Neural crest cell (in vitro differentiated cells): ENCODE data around the gene MYRFL. TPM values are rescaled to one million over a fixed set of nuclear protein-coding genes. Genes with fewer than 3 reads are reported as not detected.

Source experiments
- DNase-seq: peaks from one replicate; pipeline ENCODE4 v3.0.0; 2021; ENCODE audit warnings: low read depth, mixed read lengths, low spot score
- H3K27ac Mint-ChIP-seq: one replicate; pipeline ENCODE4 v1.8.0; 2021; ENCODE audit warnings: mild to moderate bottlenecking, mixed read lengths; ENCODE audit not compliant: unreplicated experiment
- H3K27me3 Mint-ChIP-seq: 2 replicates; pipeline ENCODE4 v1.8.0; 2021; ENCODE audit warnings: low read depth, mild to moderate bottlenecking, mixed read lengths
- H3K36me3 Mint-ChIP-seq: 2 replicates; pipeline ENCODE4 v1.8.0; 2021; ENCODE audit warnings: low read depth, mild to moderate bottlenecking, mixed read lengths
- H3K4me1 Mint-ChIP-seq: 2 replicates; pipeline ENCODE4 v1.8.0; 2021; ENCODE audit warnings: mixed read lengths
- H3K4me3 Mint-ChIP-seq: one replicate; pipeline ENCODE4 v1.8.0; 2021; ENCODE audit warnings: mild to moderate bottlenecking, mixed read lengths
- H3K9me3 Mint-ChIP-seq: 2 replicates; pipeline ENCODE4 v1.8.0; 2021; ENCODE audit warnings: mixed read lengths
- CTCF ChIP-seq: fragments of 200-600 bp; sonication (generic); conservative IDR thresholded peaks from 2 replicates; pipeline ENCODE4 v1.5.0; 2021; ENCODE audit warnings: antibody characterized with exemption, mild to moderate bottlenecking
- total RNA-seq: library from RNA; stranded (reverse); gene quantifications from 2 replicates; pipeline ENCODE4 v1.2.1, GENCODE V29; 2021

Gene MYRFL
- total RNA-seq, 1 donor from 2014 or later, result 0.42 TPM

DNA sequence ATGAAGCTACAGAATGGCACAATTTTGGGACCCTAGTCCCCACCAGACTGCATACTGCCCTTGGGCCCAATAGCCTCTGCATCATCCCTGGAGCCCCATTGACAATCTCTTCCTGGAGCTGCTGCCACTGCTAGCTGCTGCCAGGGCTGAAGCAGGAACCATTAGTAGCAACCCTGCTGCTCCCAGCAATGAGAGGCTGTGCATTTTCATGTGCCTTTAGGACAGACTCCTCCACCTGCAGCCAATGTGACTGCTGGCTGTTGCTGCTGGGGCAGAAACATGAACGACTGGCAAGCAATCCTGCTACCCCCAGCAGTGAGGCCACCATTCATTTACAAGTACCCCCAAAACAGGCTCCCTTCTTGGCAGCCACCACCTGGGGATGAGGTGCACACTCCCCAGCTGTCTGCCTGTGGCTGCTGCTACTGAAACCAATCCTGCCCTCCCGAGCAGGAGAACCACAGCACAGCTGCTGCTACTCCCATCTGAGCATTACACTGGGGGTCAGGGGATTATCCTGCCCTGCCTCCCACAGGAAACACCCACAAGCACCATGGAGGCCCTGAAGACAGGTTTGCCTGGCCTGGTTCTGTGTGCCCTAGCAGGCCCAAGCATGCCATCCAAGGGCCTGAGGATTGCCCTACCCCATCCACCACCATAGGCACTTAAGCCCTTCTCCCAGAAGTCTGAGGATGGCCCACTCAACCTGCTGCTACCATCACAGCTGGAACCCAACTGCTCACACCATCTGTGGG lies 181.0 kb downstream of the MYRFL start:
- DNase-seq, result no peak
- no peaks in the 10 kb centered on the region for H3K4me1 Mint-ChIP-seq
- H3K27me3 Mint-ChIP-seq, result no peaks in the 10 kb centered on the region
- H3K9me3 Mint-ChIP-seq, result peaks cover 11% of the 10 kb centered on the region
- H3K27ac Mint-ChIP-seq, result peak overlapping the region; percentile 57
- peaks cover 7% of the 10 kb centered on the region for H3K36me3 Mint-ChIP-seq
- TF ChIP-seq CTCF, result no peak
- no peak overlapping the region for H3K4me3 Mint-ChIP-seq

- H3K4me3 Mint-ChIP-seq, result no peak overlapping the region
- H3K9me3 Mint-ChIP-seq, result peaks cover 13% of the 10 kb centered on the region
- no peak for DNase-seq
- no peaks in the 10 kb centered on the region for H3K4me1 Mint-ChIP-seq
- TF ChIP-seq CTCF, result no peak
- peaks cover 7% of the 10 kb centered on the region for H3K36me3 Mint-ChIP-seq
- H3K27ac Mint-ChIP-seq, result no peak overlapping the region
- H3K27me3 Mint-ChIP-seq, result no peaks in the 10 kb centered on the region
Observed at GRCh38 chr12:70006619-70006973, 181.6 kb downstream of the MYRFL start.

DNA sequence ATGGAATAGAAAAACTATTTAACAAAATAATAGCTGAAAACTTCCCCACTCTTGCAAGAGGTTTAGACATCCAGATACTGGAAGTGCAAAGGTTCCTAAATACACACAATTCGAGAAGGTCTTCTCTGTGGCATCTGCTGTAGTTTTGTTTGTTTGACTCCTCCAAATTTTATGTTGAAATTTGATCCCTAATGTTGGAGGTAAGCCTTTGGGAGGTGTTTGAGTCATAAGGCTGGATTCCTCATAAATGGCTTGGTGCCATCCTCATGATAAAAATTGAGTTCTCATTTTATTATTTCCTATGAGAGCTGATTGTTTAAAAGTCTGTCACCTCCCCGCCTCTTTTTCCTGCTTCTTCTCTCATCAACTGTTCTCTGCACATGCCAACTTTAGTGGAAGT lies 182.7 kb downstream of the MYRFL start:
- Mint-ChIP-seq H3K27ac (no peak overlapping the region), H3K27me3 (no peaks in the 10 kb centered on the region), H3K4me3 (no peak overlapping the region), H3K9me3 (peaks cover 13% of the 10 kb centered on the region), H3K4me1 (peaks cover 2% of the 10 kb centered on the region), H3K36me3 (peaks cover 8% of the 10 kb centered on the region)
- DNase-seq, result no peak
- TF ChIP-seq CTCF, result no peak

Other genes with a start within 250 kb of the MYRFL start
- gene CCT2, start 239.8 kb upstream of the MYRFL start, total RNA-seq, result 388 and 392 TPM in 2 replicates
- gene LRRC10, start 214.3 kb upstream of the MYRFL start, total RNA-seq, result not detected in 2 replicates
- not detected in 2 replicates for gene BEST3, start 125.9 kb upstream of the MYRFL start, total RNA-seq
- 24.0 and 28.6 TPM in 2 replicates for gene RAB3IP, start 86.4 kb upstream of the MYRFL start, total RNA-seq